ENCODE results near the gene STIL.

Gene STIL

DNA sequence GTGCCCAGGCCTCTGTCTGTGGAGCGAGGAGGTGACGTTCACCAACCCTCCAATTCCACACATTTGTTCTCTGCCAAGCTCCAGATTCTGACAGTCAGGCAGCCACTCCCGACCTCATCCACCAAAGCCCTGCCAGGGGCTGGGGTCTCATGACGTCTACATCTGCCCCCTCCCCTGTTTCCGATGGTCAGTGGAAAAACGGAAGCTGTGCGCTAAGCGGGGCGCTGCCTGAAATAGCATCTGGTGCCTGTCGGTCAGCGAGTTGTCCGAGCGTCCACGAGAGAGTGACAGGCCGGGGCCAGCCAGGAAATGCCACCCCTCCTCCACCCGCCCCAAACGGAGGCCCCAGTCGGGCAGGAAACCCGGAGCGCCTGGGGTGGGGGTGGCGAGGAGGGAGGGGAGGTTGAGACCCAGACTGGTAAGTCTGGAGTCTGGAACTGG lies 78.7 kb downstream of the STIL start:
- no peak for DNase-seq (ENCODE audit: low read depth in 2 of 2)

DNA sequence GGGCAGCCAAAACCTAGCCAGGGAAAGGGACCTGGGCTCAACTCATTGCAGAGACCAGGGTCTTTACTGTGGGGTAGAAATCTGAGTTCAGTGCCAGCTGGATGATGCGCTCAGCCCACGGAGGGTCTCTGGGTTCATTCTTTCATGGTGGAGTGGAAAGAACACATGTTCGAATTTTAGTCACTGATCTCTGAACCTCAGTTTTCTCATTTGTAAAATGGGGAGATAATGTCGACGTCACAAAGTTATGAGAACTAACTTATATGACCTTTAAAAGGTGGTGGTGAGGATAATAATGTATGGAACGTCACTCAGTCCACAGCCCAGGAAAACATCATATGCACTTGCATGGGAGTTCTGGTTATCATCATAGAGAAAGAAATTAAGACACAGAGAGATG lies 80.8 kb downstream of the STIL start:
- no peak for DNase-seq (ENCODE audit: low read depth in 2 of 2)

DNA sequence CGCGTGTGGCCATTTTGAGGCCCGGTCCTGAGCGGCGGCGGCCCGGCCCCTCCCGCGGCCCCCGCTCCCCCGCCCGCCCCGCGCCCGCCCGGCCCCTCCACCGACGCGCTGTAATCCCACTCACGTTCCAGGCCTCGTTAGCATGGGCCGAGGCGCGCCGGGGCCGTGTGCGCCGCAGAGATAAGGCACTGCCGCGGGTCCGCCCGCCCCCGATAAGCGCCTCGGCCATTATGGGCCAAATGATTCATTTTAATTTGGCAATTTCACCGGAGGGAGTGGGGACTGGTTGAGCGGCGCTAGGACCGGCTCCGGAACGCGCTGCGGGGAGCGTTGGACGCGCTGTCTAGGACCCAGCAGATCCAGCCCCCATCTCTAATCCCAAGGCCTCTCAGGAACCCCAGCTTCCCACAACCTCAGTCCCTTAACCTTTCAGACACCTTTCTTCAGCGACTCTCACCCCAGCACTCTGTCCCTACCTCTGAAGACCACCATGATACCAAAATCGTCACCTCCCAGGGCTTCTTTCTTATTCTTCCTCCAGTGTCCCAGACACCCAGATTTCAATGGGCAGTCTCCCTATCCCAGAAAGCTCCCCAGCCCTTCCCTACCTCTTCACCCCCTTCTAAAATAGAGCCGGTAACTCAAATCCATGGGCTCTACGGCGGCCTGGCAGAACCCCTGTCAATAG lies 81.6 kb downstream of the STIL start, which contains the start of gene TAL1:
TAL1 (minus strand) TSS at position 39 of the 688 bp plus-strand sequence. CDS start 6,337 bp downstream, outside the sequence.
- no peak for DNase-seq (ENCODE audit: low read depth in 2 of 2)

DNA sequence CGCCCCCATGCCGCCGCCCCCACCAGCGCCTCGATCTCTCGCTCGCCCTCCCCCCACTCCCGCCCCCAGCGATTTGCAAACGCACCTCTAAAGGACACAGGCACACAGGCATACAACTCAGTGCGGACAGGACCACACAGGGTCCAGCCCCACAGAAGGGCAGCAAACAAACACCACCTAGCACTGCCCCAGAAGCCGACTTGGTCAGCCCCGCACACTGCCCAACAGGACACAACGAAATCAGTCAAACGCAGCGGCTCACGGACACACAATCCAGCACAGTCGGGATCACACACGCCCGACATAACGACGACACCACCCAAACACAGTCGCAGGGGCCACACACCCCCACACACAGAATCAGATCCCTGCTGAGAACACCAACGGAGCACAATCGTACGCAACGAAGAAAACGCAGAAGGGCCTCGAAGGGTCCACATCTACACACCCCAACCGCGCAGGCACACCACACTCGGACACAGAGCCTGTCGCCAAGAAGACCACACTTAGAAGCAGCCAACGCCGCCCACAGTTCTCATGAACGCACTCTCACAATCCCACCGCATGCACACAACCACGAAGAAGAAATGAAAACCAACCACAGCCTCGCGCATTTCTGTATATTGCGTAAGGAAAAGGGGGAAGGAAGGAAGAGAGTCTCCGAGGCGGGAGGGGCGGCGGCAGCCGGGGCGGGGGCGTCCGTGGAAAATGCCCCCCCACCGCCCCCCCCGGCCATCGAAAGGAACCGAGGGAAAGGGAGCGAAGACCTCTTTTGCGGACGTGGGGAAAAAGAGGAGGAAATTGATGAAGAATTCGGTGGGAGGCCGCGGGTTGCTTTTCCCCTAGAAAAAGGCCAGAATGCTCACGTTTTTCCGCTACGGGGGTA lies 82.4 kb downstream of the STIL start:
- no peak for DNase-seq (ENCODE audit: low read depth in 2 of 2)

DNA sequence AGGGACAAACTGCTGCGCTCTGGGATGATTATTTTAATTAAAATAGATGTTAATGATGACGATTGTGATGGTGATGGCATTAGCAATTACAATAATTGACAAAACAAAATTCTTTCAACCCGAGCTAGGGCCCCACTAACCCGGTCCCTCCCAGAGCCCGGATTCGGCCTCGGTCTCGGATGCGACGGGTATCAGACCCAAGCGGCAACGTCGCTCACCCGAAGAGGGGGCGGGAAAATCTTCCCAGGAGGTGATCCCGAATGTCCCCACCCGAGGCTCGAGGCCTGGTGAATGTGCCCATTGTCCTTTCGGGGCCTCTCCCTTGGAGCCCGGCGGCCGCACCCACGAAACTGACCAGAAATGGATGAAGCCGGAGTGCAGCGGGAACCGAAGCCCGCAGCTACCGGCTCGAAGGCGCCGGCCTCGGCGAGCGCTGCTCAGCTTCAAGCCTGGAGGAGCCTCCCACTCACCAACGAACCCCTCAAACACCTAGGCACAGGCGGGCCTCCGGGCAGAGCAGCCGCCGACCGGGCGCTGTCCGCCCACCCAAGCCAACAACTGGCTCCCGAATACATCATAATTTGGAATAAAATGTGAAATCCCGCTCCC lies 83.2 kb downstream of the STIL start:
- no peak for DNase-seq (ENCODE audit: low read depth in 2 of 2)

DNA sequence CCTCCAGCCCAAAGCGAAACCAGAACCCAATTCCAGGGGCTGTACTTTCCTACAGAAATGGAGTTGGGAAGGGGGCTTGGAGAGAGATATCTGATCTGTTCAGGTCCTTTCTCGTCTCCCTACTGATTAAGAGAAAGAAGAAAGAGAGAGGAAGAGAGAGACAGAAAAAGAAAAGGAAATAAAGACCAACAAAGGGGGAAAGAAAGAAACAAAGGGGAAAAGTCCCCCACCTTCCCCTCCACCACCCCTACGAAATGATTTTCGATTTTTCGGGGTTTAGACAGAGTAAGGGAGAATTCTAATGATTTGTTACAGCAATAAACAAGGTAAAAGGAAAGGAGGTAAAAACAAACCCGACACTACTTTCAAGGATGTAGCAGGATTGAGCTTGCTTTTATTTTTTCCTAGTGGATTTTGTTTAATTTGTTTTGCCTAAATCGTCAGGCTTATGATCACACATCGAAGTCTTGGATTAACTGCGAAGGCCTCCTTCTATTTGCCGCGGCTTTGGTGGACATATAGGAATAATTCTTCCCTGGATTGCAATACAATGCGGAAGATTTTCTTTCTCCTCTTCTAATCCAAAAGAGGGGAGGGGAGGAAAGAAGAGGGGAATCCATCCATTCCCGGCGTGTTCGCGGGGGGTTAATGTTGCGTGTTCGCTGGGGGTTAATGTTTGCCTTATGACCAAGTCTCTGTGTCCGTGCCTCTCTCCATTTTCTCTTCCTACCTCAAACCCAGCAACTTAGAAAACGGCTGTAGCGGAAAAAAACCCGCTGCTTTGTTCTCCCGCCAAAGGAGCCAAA lies 83.9 kb downstream of the STIL start:
- DNase-seq (ENCODE audit: low read depth in 2 of 2): no peak

DNA sequence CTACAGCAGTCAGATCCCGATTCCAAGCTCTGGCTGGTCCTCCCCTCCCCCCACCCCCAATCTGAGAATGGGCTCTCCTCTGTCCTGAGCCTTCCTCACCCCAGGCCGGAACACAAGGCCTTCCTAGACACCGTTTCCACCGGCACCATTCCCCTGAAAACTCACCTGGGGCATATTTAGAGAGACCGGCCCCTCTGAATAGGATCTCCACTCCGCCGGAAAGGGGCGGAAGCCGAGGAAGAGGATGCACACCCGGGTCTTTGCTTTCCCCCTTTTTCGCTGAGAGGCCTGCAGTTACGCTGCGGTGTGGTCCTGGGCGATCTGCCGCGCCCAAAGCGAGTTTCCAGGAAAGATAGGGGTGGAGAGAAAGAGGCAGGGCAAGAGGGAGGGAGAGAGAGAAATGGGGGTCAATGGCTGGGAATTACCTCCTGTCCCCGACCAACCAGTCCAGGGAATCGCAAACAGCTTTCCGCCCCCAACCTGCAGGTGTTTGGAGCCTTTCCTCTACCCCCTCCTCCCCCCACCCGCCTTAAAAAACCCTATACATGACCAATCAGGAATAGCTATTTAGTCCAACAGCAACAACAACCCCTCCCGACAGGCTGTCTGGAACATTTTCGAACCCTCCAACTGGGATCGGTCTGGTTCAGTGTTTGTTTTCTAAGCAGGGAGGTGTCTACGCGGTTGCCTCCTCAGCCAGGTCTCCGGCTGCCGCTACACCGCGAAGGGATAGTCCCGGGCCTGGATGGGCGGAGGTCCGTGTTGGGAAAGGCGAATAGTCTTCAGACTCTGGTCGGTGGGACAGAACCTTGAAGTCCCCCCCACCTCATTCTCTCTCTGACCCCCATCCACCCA lies 84.7 kb downstream of the STIL start:
- no peak for DNase-seq (ENCODE audit: low read depth in 2 of 2)

DNA sequence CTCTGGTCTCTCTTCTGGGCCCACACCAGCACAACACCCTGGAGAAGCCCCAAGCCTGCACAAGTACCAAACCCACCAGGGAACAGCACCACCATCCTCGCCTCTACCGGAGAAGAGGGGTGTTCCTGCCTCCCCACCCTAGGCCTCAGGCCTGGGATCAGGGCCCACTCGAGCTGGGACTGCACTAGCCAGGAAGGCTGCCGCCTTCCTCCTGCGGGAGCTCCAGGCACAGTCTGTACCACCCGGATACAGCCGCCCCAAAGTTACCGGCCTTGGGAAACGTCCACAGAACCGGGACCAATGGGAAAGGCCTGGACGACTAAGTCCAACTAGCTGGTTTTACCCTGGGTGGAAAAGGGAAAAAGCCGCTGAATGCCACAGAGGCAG lies 85.3 kb downstream of the STIL start:
- no peak for DNase-seq (ENCODE audit: low read depth in 2 of 2)

DNA sequence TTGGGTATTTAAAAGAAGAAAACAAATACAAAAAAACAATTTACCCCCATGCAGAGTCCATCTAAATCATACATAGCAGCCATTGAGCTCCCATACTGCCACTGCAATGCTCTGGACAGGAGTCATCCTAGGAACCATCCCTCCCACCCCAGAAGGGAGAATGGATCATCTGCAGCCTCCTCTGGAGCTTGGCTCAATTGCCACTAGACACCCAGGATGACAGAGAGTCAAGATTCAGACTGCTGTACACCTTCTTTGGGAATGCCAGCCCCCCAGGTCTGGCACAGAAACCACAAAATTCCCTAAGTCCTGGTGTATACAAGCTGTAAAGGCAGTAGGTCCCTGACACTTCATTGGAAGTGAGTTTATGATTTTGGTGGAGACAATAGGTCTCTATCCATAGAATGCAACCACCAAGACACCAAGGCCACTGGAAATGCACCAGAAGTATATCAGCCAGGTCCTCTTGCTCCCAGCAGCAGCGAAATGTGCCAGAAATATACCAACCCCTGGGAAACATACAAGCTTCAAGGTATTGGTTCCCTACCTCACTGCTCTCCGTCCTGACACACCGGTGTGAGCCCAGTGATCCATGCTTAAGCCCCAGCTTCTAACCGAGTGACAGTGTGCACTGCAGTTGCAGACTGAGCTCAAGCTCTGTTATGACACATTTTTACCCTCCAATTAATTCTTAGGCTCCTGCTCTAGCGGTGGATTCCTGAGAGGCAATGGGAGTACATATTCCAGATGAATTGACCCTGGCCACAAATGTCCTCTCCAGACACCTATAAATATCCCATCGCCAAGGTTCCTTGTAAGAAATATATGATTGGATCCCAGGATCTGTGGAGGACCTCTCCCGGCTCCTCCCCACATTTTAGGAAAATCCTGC lies 86.4 kb downstream of the STIL start:
- no peak for DNase-seq (ENCODE audit: low read depth in 2 of 2)

DNA sequence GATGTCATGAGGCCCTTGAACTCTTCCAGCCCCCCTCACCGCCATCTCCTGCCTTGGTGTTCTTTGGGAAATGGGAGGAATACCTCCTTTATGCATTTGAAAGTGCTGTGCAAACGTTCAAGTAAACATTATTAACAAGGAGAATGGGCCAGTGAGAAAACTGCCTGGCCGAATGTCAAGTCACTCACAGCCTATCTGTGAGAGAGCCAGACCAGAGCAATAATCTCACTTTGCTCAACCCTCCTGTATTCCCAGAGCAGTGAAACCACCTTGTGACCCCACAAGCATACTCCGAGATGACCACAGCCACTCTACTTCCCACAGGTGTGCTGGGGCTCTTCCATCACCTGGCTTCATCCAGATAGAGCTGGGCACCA lies 87.1 kb downstream of the STIL start:
- no peak for DNase-seq (ENCODE audit: low read depth in 2 of 2)

DNA sequence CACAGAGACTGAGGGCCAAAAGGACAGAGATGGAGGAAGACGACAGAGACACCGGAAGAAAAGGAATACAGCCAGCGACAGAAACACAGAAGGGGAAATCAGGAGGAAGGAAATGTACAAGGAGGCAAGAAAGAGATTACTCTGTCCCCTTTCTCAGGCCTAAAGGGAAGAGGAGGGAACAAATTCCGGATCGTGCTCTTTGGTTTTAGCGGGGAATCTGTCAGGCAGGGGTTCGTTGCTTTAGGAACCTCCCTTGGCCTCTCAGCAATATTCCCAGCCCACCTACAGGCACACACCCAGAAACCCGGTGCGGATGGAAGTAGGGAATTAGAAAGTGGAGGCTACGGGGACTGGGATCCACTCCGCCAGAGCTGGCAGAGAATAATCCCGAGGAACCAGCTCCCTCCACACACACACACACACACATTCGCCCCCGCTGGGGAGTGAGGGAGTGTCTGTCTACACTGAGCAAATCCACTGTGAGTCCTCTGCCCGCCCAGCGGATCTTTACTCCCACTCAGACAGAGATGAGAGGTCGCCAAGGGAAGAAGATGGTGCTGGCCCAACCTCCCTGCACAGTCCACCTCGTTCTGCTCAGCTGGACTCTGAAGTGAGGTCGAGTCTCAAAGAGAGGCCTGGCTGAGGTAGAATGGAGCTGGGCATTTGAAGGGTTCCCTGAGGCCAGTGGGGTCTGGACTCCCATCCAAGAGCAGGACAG lies 87.7 kb downstream of the STIL start:
- DNase-seq (ENCODE audit: low read depth in 2 of 2): no peak

DNA sequence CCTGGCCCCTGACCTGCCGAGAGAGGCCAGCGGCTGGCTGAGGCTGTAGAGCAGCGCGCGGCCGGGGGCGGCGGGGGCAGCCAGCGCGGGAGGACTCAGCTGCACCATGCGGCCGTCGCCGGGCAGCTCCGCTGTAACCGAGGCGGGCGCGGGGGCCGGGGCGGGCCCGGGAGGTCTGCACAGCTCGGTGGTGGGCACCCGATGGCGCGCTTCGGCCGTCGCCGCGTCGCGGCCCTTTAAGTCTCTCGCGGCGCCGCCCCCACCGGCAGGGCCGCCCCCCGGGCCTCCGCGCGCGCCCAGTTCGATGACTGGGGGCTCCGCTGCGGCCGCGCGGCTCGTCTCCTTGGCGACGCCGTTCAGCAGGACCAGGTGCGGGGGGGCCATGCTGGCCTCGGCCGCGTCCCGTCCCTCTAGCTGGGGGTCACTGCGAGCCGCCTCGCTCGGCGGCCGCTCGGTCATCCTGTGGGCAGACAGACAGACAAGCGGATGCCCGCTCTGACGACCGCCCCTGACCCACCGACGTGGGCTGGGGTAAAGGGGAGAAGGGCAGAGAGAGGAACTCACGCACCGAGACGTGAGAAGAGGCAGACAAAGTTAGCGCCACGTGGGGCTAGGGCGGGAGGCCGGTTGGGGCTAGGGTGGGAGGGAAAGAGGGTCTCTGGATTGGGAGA lies 88.4 kb downstream of the STIL start:
- DNase-seq (ENCODE audit: low read depth in 2 of 2): no peak

DNA sequence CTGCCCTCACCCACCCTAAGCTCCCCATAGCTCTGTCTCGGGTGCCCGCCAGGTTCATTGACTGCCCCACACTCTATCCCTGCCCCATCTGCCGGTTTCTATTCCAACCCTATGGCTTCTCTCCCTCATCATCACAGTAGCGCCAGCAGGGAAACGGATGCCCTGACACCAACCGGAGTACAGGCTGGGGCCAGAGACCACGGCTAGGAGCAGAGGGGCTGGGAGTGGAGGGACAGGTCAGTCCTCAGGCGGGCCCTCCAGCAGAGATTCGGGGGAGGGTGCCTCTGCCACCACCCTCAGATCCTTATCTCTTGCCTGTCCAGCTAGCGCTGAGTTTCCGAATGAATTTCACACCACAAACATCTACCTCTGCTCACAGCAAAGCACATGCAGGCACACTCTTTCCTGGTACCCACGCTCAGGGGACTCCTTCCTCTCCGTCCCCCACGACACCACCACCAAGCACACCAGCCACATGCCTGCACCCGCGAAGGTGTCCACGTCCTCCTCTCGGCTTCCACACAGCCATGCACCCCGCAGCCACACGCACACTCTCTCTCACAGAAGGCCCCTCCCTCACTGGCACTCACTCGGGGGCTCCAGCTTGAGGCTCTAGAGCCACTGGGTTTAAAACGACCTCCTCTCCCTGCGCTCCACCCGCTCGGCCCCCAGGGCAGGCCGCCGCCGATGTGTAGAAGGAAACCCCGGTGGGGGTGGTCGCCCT lies 89.1 kb downstream of the STIL start:
- no peak for DNase-seq (ENCODE audit: low read depth in 2 of 2)

DNA sequence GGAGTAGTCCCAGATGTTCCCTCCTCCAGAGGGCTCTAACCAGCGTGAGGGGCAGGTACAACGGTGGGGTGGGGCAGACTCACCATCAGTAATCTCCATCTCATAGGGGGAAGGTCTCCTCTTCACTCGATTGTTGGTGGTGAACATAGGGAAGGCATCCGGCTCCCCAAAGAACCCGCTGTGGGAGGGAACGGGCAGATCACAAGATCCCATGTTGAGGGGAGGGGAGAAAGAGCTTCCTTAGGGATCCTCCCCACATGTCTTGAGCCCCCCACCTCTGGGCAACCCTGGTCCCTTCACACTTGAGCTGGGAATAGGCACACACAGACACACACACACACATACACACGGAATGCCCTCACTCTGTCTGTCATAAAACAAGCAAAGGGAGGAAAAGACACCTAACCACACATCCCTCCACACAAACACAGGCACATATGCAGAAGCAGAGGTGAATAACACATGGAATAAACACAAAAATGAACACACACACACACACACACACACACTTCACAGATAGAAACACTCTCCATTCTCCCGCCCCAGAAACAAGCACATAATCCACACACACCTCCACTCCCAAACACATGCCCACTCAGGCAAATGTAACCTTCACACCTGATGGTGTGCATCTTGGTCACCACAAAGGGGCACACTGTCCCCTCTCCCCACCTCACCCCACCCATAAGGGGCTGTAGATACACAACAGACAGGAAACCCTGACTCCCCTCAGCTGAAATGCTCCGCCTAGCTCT lies 89.8 kb downstream of the STIL start:
- no peak for DNase-seq (ENCODE audit: low read depth in 2 of 2)

DNA sequence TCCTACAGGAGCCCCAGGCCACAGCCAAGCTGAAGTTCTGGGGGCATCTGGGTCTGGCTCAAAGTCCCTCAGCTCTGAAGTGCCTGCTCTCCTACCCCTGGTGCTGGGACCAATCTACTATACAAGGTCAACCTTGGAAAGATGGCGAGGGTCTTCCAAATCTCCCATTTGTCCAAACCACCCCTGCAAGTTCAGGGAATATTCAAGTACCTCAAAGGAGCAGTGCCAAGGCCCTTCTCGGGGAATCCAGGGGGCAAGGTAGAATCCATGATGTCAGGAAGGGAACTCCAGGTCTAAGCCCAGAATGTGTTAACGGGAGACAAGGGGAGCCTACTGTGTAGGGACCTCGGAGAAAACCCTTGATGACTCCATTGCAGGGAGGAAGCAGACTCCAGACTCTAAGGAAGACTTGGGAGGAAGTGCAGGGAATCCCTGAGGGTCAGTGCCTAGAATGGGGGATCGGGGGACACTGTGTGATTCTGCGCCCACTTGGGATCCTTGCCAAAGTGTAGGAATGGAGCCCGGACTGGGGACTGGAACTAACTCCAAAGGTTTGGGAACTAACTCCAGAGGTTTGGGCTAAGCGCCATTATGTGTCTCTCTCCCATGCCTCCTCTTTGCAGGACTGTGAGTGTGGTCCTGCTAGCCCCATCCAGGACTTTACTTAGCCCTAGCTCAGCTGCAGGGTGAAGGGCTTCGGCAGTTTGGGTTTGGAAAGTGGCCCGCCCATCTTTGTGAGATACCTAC lies 90.6 kb downstream of the STIL start:
- DNase-seq (ENCODE audit: low read depth in 2 of 2): no peak

DNA sequence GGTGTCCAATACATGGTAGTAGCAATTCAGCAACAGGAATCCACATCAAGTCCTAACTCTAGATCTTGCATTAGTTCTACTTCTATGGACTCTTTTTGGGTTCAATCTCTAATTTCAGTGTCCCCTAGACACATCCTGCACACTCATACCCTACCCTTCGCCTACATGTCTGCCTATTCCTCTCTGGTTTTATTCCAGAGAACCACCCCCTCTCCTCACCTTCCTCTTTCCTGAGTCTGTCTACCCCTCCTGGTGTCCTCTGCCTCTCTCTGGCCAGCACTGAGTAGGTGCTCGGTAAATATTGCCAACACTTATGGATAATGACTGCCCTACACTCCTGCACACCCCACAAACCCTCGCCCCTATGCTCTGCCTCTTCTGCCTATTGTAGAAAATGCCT lies 91.5 kb downstream of the STIL start:
- DNase-seq (ENCODE audit: low read depth in 2 of 2): no peak

Measured in stimulated activated CD8-positive, alpha-beta memory T cell treated with anti-CD3 and anti-CD28 coated beads, Interleukin-7, amount 100 ng/mL, for 1 hour (primary cell).